Immature natural killer cell (primary cell): ENCODE data around the gene POC1B. TPM values are rescaled to one million over a fixed set of nuclear protein-coding genes. Genes with fewer than 3 reads are reported as not detected.
A peak's percentile ranks its signal among the peaks of the same experiment; 100 is the strongest.

Experiments used
- DNase-seq, 3 donors: peaks; one replicate each; pipeline ENCODE4 v3.0.0; 2022; ENCODE audit warnings: mixed read lengths in 1 of 3
- H3K27ac Mint-ChIP-seq, 6 donors: one replicate each; pipeline ENCODE4 v1.8.0; 2020; ENCODE audit warnings: mixed read lengths in 6 of 6, mild to moderate bottlenecking in 5 of 6, inconsistent platforms in 4 of 6, moderate library complexity in 3 of 6
- H3K27me3 Mint-ChIP-seq, 3 donors: one replicate each; pipeline ENCODE4 v1.8.0; 2020 to 2021; ENCODE audit warnings: low read depth in 3 of 3, mild to moderate bottlenecking in 3 of 3, mixed read lengths in 3 of 3, moderate library complexity in 3 of 3, inconsistent platforms in 1 of 3
- H3K36me3 Mint-ChIP-seq, 3 donors: one replicate each; pipeline ENCODE4 v1.8.0; 2020; ENCODE audit warnings: mixed read lengths in 3 of 3, inconsistent platforms in 2 of 3, mild to moderate bottlenecking in 2 of 3
- H3K4me1 Mint-ChIP-seq, 2 donors: one replicate each; pipeline ENCODE4 v1.8.0; 2020; ENCODE audit warnings: inconsistent platforms in 2 of 2, mild to moderate bottlenecking in 2 of 2, mixed read lengths in 2 of 2, moderate library complexity in 1 of 2
- H3K4me3 Mint-ChIP-seq, 5 donors: one replicate each; pipeline ENCODE4 v1.8.0; 2020; ENCODE audit warnings: mild to moderate bottlenecking in 5 of 5, mixed read lengths in 5 of 5, inconsistent platforms in 3 of 5, moderate library complexity in 3 of 5
- H3K9me3 Mint-ChIP-seq, 6 donors: one replicate each; pipeline ENCODE4 v1.8.0; 2020; ENCODE audit warnings: mild to moderate bottlenecking in 6 of 6, mixed read lengths in 6 of 6, inconsistent platforms in 4 of 6, moderate library complexity in 3 of 6
- polyA plus RNA-seq, 3 donors: library from polyadenylated mRNA; unstranded; fragments of 300-500 nt; fragmentation: Illumina TruSeq; gene quantifications; one replicate each; pipeline ENCODE4 v1.2.3, GENCODE V29; 2021

The POC1B gene
- polyA plus RNA-seq, 3 donors from 2014 or later, result 57.0 to 85.1 (median 57.9) TPM

DNA sequence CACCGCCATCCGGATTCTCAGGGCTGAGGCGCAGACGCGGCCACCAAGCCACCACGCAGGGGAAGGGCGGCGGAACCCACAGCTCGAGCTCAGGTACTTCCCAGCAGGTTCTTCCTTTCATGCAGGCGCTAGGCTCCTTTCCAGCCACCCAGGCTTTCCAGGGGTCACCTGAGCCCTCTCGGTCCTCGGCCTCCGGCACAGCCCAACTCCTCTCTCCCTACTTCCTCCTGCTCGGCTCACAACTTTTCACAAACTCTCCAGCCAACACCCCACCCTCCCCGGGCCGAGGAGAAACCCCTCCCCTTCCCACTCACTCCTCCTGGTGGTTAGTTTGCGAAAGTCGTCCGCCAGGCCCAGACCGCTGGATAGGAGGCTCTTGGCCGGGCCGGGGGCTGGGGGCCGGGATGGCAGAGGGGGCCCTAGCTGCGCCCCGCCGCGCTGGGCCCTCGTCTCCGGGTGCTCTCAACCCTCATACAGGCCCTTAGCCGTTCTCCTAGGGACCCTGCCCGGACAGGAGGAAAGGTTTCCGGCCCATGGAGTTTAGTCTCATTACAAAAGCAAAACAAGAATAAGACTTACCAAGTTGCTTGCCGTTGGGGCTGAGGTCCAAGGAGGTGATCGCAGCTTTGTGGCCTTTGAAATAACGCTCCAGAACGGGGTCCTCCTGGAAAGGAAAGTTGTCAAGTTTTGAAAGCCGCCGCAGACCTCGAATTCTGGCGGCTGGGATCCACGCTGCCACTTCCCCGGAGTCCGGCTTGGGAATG lies 1.1 kb downstream of the POC1B start, which contains the start of gene GALNT4:
GALNT4 (minus strand) TSS at position 256 of the 764 bp plus-strand sequence; CDS start at position 9, 247 bp downstream.
- Mint-ChIP-seq H3K36me3 (peaks cover 12 to 19% (median 13%) of the 10 kb centered on the region in 3 donors), H3K27ac (peak within 1 kb of the TSS; percentile 75 to 96 (median 92)), H3K4me1 (peaks cover 59 to 61% of the 10 kb centered on the region in 2 donors)

DNA sequence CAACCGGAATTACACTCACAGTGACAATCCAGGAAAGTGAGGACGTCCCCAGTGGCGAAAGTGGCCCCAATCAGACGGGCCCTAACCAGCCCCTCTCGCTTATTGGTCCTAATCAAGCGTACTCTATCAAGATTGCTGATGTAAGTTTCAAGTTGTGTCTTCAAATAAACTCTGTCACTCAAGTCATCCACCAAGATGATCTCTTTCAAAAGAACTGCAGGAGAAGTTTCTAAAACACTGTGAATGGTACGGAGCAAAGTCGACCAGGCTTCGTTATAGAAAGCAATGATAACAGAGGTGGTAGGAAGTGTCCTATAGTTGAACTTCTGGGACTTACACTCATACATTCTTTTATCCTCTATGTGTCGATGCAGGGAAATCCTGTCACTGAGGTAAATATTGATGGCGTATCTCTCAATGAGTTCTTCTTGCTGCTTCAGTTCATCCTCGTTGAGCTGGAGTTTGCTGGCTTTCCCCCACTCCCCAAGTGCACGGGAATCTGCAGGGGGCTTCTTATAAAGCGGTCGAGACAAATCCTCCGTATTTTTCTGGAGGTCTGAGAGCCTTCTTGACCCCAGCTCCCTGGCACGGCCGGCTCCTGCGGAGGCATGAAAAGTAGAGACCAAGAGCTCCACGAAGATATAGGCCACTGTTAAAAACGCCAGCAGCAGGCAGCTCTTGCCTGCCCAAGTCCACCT lies 1.9 kb downstream of the POC1B start:
- Mint-ChIP-seq H3K36me3 (peaks cover 12 to 19% (median 13%) of the 10 kb centered on the region in 3 donors), H3K27me3 (peaks cover 0 to 4% (median 0%) of the 10 kb centered on the region in 3 donors), H3K4me3 (peak overlapping the region; percentile 95 to 98 (median 96)), H3K9me3 (peaks cover 0 to 1% (median 0%) of the 10 kb centered on the region in 6 donors), H3K27ac (peak overlapping the region; percentile 75 to 96 (median 92)), H3K4me1 (peaks cover 54 to 62% of the 10 kb centered on the region in 2 donors)
- peak in 1 of 3 donors; percentile 2 for DNase-seq

More for the DNA sequence above, 1.1 kb downstream of the POC1B start, which contains the start of gene GALNT4:
- H3K9me3 Mint-ChIP-seq, result peaks cover 0 to 1% (median 0%) of the 10 kb centered on the region in 6 donors
- peaks cover 0 to 4% (median 0%) of the 10 kb centered on the region in 3 donors for H3K27me3 Mint-ChIP-seq
- peak; percentile 78 to 79 (median 79) for DNase-seq
- H3K4me3 Mint-ChIP-seq, result peak within 1 kb of the TSS; percentile 95 to 99 (median 98)

DNA sequence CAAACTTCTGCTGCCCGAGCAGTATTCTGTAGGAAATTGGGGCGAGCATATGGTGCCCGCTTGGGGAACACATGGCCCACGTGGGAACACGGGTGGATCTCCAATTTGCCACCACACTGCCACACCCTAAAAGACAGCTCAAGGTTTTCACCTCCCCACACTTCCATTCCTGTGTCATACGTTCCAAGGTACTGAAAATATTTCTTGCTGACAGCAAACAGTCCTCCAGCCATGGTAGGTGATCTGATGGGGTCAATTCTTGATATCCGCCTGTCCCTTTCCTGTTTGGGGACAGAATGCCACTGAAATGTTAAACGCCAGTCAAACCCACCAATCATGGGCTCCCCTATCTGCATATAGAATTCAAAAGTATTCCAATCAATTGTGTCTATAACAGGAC lies 2.5 kb downstream of the POC1B start:
- Mint-ChIP-seq H3K36me3 (peaks cover 12 to 19% (median 13%) of the 10 kb centered on the region in 3 donors), H3K4me3 (peak overlapping the region; percentile 95 to 98 (median 96)), H3K27ac (peak overlapping the region; percentile 75 to 96 (median 92)), H3K9me3 (peaks cover 0 to 1% (median 0%) of the 10 kb centered on the region in 6 donors), H3K4me1 (peaks cover 54 to 65% of the 10 kb centered on the region in 2 donors), H3K27me3 (peaks cover 0 to 4% (median 0%) of the 10 kb centered on the region in 3 donors)
- DNase-seq, result no peak

DNA sequence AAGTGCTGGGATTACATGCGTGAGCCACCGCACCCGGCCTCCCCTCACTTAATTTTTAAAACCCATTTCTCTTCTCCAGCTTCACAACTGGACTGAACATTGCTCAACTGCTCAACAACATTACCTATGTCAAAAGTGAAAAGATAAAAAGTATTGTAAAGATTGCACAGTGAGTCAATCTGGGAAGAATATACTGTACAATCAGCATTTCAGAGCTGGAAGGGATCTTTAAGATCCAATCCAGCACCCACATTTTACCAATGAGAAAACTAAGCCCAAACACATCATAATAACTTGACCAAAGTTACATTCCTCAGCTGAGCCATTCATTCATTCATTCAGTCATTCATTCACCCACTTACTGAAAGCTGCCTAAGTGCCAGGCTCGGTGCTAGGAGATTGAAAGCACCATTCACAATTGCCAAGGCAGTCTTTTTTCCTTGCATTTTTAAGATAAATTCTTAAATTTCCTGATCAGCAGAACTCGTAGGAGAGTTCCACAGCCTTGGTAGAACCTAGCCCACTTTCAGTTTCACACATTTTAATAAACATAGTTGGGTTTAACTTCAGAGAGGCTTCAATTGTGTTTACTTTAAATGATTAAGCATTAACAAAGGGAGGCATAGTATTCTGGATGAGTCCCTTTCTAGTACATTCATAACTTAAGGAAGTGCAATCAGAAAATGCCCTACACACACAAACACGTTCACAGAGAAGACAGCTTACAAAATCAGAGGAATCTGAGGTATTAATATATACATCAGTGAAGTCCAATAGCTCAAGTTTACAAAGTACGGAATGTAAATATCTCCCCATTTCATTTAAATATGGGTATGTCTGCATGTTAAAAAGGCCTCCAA lies 4.3 kb downstream of the POC1B start:
- Mint-ChIP-seq H3K9me3 (peaks cover 0 to 1% (median 0%) of the 10 kb centered on the region in 6 donors), H3K36me3 (peaks cover 12 to 19% (median 13%) of the 10 kb centered on the region in 3 donors), H3K4me3 (peak overlapping the region; percentile 73 to 96 (median 95)), H3K27ac (peak overlapping the region; percentile 39 to 81 (median 70)), H3K4me1 (peaks cover 53 to 64% of the 10 kb centered on the region in 2 donors), H3K27me3 (peaks cover 0 to 4% (median 0%) of the 10 kb centered on the region in 3 donors)
- no peak for DNase-seq

DNA sequence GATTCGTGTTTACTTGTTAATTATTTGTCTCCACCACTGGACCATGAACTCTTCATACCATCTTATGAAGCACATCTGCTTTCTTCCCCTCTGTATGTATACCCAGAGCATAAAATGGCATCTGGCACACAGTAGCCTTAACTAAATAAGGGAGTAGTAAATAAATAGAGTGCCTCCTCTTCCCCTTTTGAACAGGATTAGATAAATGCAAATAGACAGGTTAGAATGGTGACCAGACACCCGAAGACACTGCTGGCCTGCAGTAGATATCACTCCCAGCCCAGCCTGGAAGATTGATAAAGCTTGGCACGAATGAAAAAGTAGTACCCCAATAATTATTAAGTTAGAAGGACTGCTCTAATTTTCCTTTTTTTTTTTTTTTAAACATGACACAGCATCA lies 8.1 kb downstream of the POC1B start:
- DNase-seq, result no peak
- H3K4me1 Mint-ChIP-seq, result peaks cover 25 to 44% of the 10 kb centered on the region in 2 donors
- peaks cover 2 to 6% (median 5%) of the 10 kb centered on the region in 3 donors for H3K36me3 Mint-ChIP-seq
- H3K4me3 Mint-ChIP-seq, result no peak overlapping the region
- peak overlapping the region in 2 of 6 donors; percentile 18 to 50 for H3K27ac Mint-ChIP-seq
- no peaks in the 10 kb centered on the region for H3K9me3 Mint-ChIP-seq
- H3K27me3 Mint-ChIP-seq, result no peaks in the 10 kb centered on the region

DNA sequence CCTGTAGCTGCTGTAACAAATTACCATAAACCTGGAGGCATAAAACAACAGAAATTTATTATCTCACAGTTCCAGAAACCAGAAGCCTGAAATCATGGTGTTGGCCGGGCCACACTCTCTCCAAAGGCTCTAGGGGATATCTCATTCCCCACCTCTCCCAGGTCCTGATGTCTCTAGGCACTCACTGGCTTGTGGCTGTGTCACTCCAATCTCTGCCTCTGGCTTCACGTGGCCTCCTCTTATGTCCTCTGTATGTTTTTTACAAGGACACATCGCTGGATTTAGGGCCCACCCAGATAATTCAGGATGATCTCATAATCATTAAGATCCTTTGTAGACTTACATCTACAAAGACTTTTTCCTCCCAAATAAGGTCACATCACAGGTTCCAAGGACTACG lies 9.2 kb downstream of the POC1B start:
- no peak for DNase-seq
- no peaks in the 10 kb centered on the region for H3K9me3 Mint-ChIP-seq
- no peak overlapping the region for H3K4me3 Mint-ChIP-seq
- peaks cover 0 to 4% (median 0%) of the 10 kb centered on the region in 3 donors for H3K36me3 Mint-ChIP-seq
- no peaks in the 10 kb centered on the region for H3K27me3 Mint-ChIP-seq
- peaks cover 14 to 36% of the 10 kb centered on the region in 2 donors for H3K4me1 Mint-ChIP-seq
- no peak overlapping the region for H3K27ac Mint-ChIP-seq

DNA sequence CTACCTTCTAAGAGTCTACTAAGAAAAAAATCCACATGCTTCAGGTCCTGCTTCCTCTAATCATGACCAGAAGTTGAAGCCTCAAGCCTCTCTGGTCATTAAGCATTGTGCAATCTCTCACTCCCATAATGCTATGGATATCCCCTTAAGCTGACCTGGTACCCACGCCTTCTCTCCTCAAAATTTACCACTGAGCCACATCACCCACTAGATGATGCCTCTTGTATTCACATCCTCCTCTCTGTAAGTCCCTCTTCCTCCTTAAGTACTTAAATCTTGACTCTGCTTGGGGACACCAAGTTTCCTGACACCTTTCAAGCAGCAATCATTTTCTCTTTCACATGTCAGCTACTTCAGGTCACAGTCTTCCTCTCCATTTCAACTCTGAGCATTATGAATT lies 11.1 kb downstream of the POC1B start:
- Mint-ChIP-seq H3K27me3 (no peaks in the 10 kb centered on the region), H3K9me3 (no peaks in the 10 kb centered on the region), H3K36me3 (no peaks in the 10 kb centered on the region), H3K27ac (no peak overlapping the region), H3K4me1 (peaks cover 5 to 26% of the 10 kb centered on the region in 2 donors), H3K4me3 (no peak overlapping the region)
- peak; percentile 14 to 26 (median 22) for DNase-seq

DNA sequence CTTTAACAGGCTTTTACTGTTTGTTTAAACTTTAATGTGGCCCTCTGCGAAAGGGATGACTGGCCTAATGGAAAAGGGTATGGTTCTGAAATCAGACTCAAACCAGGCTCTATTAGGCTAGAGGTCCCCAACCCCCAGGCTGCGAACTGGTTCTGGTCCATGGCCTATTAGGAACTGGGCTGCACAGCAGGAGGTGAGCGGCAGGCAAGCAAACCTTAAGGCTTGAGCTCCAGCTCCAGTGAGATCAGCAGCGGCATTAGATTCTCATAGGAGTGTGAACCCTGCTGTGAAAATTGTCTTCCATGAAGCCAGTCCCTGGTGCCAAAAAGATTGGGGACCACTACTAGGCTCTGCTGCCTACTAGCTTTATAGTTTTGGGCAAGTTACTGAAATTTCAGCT lies 12.3 kb downstream of the POC1B start:
- Mint-ChIP-seq H3K27me3 (no peaks in the 10 kb centered on the region), H3K9me3 (no peaks in the 10 kb centered on the region), H3K4me3 (no peak overlapping the region), H3K4me1 (peaks cover 5 to 17% of the 10 kb centered on the region in 2 donors), H3K27ac (no peak overlapping the region), H3K36me3 (peaks cover 0 to 3% (median 0%) of the 10 kb centered on the region in 3 donors)
- no peak for DNase-seq

DNA sequence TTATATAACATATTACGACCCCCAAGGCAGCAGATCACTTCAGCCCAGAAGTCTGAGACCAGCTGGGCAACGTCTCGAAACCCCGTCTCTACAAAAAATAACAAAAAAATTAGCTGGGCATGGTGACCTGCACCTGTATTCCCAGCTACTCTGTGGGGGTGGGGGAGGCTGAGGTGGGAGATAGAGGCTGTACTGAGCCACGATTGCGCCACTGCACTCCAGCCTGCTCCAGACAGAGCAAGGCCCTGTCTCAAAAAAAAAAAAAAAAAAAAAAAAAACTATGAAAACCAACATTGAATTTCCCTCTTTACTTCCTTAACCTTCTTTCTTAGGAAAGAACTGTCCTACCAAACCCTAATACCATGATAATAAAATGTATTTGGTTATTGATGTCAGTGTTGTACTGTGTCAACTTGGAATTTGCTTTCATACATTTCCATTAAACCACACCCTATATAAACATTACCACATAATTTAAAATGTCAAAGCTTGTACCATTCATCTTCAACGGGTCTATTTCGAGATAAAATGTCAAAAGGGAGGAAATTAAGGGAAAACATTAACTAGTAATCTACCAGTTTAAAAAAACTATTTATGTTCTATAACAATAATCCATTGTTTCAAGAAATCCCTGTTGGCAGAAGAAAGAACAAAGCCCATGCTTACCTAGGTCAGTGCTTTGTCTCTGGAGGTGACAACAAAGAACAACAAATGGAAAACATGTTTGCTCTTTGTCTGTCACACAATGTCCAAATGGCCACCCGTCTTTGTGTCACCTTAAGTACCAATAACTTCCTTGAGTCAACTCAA lies 18.6 kb downstream of the POC1B start:
- H3K27ac Mint-ChIP-seq, result peak overlapping the region in 2 of 6 donors; percentile 26 to 32

DNA sequence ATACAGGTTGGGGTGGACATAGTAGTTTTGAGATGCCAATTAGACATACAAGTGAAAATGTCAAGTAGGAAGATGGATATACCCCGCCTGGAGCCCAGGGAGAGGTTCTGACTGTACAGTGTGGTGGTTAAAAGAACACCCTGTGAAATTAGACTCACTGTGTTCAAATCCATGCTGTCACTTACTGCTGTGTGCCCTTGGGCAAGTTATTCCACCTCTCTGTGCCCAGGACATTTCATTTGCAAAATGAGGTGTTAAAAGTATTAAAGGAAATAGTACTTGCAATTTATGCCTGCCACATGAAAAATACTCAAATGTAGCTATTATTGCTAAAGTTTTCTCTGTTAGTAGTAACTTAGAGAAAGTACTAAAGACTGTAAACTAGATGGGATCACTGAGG lies 19.8 kb downstream of the POC1B start:
- Mint-ChIP-seq H3K27ac (peak overlapping the region in 3 of 6 donors; percentile 39 to 89 (median 86)), H3K36me3 (peaks cover 0 to 9% (median 4%) of the 10 kb centered on the region in 3 donors), H3K4me1 (peaks cover 22 to 42% of the 10 kb centered on the region in 2 donors)

More for the DNA sequence above, 18.6 kb downstream of the POC1B start:
- H3K4me1 Mint-ChIP-seq, result peaks cover 22 to 36% of the 10 kb centered on the region in 2 donors
- no peaks in the 10 kb centered on the region for H3K27me3 Mint-ChIP-seq
- H3K9me3 Mint-ChIP-seq, result peaks cover 0 to 1% (median 0%) of the 10 kb centered on the region in 6 donors
- H3K4me3 Mint-ChIP-seq, result no peak overlapping the region
- no peak for DNase-seq
- H3K36me3 Mint-ChIP-seq, result peaks cover 0 to 9% (median 4%) of the 10 kb centered on the region in 3 donors

DNA sequence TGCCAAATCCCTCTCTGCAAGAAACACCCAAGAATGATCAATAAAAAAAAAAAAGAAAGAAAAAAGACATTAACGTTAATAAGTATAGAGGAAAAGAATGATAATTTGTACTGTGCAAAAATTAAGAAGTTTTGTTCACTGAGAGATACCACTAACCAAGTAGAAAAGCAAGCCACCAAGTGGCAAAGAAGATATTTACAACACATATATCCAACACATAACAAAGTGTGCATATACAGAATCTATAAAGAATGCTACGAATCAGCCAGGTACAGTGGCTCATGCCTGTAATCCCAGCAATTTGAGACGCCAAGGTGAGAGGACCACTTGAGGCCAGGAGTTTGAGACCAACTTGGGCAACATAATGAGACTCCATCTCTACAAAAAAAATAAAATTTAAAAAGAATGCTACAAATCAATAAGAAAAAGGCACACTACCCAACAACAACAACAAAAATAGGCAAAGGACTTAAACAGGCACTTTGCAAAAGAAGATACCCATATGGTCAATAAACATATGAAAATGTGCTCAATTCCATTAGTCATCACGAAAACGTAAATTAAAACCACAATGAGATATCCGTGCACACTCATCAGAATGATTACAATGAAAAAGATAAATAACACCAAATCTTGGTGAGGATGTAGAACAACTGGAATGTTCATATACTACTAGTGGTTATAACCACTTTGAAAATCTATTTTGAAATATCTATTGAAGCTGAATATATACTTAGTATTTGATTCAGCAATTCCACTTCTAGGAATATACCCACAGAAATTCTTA lies 21.1 kb downstream of the POC1B start:
- Mint-ChIP-seq H3K4me3 (no peak overlapping the region), H3K9me3 (peaks cover 0 to 1% (median 0%) of the 10 kb centered on the region in 6 donors), H3K27ac (peak overlapping the region in 1 of 6 donors; percentile 14), H3K36me3 (peaks cover 4 to 9% (median 5%) of the 10 kb centered on the region in 3 donors), H3K27me3 (no peaks in the 10 kb centered on the region), H3K4me1 (peaks cover 16 to 41% of the 10 kb centered on the region in 2 donors)
- no peak for DNase-seq

More for the DNA sequence above, 19.8 kb downstream of the POC1B start:
- H3K9me3 Mint-ChIP-seq, result peaks cover 0 to 1% (median 0%) of the 10 kb centered on the region in 6 donors
- no peaks in the 10 kb centered on the region for H3K27me3 Mint-ChIP-seq
- DNase-seq, result no peak
- peak overlapping the region in 1 of 5 donors; percentile 25 for H3K4me3 Mint-ChIP-seq
